Colonic mucosa (tissue), 4 donors: ENCODE measurements around the gene SPEN. TPM values are rescaled to one million over a fixed set of nuclear protein-coding genes. Genes with fewer than 3 reads are reported as not detected.

Experiments
- DNase-seq: peaks from one replicate; pipeline ENCODE4 v3.0.0-alpha.2; 2020
- H3K27ac ChIP-seq: fragments of 200-600 bp; one replicate; pipeline ENCODE4 v1.8.0; 2021
- H3K27me3 ChIP-seq: fragments of 200-600 bp; one replicate; pipeline ENCODE4 v1.8.0; 2021
- H3K36me3 ChIP-seq: fragments of 200-600 bp; one replicate; pipeline ENCODE4 v1.8.0; 2021
- H3K4me1 ChIP-seq: fragments of 200-600 bp; one replicate; pipeline ENCODE4 v1.8.0; 2021; ENCODE audit warnings: mild to moderate bottlenecking
- H3K4me3 ChIP-seq: fragments of 200-600 bp; one replicate; pipeline ENCODE4 v1.8.0; 2021
- H3K9ac ChIP-seq, 2 donors: one replicate each; pipeline ENCODE4 v1.7.0; 2013; ENCODE audit warnings: control low read depth in 2 of 2, low read depth in 2 of 2, low read length in 2 of 2
- H3K9me3 ChIP-seq: fragments of 200-600 bp; one replicate; pipeline ENCODE4 v1.8.0; 2021
- intact Hi-C: fragments of 100-400 bp; cut with DNase I; formaldehyde crosslinking; loops from one replicate; pipeline ENCODE4 v1.14.1; 2022
- total RNA-seq, 2 donors: library from RNA; stranded (reverse); fragmentation: NEBNext Ultra II Directional in 1 of 2; extraction: Animal tissue kit (Norgen Biotek cat#: 25700) in 1 of 2; gene quantifications; one replicate each; pipeline ENCODE4 v1.2.1, GENCODE V29; 2021
- TF ChIP-seq, protein P1 (sequence below): fragments of 200-600 bp; IDR thresholded peaks from one replicate; pipeline ENCODE4 v1.8.0; 2022; ENCODE audit warnings: antibody characterized with exemption, mild to moderate bottlenecking
- donor health status: healthy.
- donor health status: DM: no; HTN: no; CAD: no.
- donor health status: DM: no; HTN: no; CAD: no.

The SPEN gene
- total RNA-seq, 2 donors from 2014 or later, result 40.9 to 42.5 TPM

DNA sequence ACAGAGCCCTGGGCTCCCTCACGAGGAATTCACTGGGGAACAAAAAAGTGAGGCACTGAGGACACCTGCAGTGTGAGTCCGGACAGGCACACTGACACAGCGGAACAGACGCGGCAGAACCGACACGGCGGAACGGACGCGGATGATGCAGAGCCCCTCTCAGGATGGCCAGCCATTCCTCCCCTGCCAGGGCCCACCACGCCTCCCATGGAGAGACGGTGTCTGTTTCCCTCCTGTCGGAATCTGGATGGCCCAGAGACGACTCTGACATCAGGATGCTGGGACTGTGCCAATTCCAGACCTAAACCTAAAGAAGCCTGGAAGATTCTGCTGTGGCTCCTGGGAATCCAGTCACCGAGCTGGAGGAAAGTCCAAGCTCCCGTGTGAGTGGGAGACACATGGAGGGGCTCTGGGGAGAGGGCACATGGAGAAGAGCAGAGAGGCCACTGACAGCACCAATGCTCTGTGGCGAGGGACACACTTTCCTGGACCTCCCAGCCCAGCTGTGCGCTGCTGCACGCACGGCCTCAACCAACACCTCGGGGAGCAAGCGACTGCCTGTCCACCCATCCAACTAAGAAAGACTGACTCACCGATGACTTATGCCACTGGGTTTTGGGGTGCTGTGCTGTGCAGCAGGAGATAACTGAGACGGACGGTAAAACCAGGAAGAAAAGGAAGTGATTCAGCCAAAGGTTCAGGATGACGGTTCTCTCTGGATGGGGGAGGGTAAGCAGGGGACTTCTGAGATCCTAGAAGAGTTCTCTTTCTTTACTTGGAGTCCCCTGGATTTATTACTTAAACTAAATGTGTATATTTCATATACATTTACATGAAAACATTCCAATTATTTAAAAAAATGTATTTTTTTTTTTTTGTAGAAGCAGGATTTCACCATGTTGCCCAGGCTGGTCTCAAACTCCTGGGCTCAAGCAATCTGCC is 105.1 kb downstream of the SPEN start:
- no peak for DNase-seq
- H3K9me3 ChIP-seq, result no peaks in the 10 kb centered on the region
- H3K27me3 ChIP-seq, result no peaks in the 10 kb centered on the region
- no peak overlapping the region for H3K9ac ChIP-seq
- H3K27ac ChIP-seq, result no peak overlapping the region
- intact Hi-C loops, result no loop called here
- no peak overlapping the region for H3K4me3 ChIP-seq
- H3K4me1 ChIP-seq, result peaks cover 7% of the 10 kb centered on the region
- TF ChIP-seq, protein P1, sequence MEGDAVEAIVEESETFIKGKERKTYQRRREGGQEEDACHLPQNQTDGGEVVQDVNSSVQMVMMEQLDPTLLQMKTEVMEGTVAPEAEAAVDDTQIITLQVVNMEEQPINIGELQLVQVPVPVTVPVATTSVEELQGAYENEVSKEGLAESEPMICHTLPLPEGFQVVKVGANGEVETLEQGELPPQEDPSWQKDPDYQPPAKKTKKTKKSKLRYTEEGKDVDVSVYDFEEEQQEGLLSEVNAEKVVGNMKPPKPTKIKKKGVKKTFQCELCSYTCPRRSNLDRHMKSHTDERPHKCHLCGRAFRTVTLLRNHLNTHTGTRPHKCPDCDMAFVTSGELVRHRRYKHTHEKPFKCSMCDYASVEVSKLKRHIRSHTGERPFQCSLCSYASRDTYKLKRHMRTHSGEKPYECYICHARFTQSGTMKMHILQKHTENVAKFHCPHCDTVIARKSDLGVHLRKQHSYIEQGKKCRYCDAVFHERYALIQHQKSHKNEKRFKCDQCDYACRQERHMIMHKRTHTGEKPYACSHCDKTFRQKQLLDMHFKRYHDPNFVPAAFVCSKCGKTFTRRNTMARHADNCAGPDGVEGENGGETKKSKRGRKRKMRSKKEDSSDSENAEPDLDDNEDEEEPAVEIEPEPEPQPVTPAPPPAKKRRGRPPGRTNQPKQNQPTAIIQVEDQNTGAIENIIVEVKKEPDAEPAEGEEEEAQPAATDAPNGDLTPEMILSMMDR, result no peak
- no peaks in the 10 kb centered on the region for H3K36me3 ChIP-seq

DNA sequence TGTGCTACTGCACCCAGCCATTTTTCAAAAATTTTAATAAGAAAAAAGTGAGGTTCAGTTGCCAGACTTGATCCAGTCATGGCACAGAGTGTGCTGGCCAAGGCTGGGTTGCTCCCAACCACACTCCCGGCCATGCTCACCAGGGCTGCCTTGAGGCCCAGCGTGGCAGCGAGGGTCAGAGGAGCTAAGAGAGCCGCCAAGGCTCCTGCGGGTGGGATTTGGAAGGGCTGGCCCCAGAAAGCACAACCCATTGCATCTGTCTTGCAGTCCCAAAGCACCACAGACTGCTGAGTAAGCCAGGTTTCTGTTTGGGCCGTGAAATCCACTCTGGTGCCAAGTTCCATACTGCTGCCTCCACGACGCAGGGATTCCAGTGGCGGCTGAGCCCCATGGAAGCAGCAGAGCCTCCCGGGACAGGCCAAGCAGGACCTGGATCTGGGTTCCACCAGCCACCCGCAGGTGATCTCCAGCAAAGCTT is 105.8 kb downstream of the SPEN start:
- Histone ChIP-seq H3K4me1 (peaks cover 7% of the 10 kb centered on the region), H3K36me3 (no peaks in the 10 kb centered on the region), H3K27ac (no peak overlapping the region), H3K4me3 (no peak overlapping the region), H3K9ac (no peak overlapping the region), H3K27me3 (no peaks in the 10 kb centered on the region), H3K9me3 (no peaks in the 10 kb centered on the region)
- TF ChIP-seq, protein P1, result no peak
- DNase-seq, result no peak
- intact Hi-C loops, result no loop called here

DNA sequence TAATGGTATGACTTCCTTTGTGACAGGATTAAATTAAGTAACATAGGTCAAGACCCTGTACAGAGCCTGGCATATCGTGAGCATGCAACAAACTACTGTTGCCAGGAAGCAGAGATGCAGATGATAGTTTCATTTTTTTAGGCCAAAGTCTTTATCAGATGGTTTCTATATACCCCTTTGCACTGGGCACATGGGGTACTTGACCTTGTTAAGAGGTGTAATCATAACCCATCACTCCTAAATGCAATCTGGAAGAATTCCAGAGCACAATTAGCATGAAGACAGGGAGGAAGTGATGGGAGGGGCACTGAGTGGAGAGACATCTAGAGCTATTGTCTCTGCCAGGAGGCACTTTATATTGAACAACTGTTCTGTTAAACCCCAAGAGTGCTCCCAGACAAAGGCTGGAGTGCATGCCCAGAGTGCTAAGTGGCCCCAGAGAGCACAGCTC is 106.3 kb downstream of the SPEN start:
- Histone ChIP-seq H3K36me3 (no peaks in the 10 kb centered on the region), H3K4me3 (no peak overlapping the region), H3K4me1 (peaks cover 7% of the 10 kb centered on the region), H3K9me3 (no peaks in the 10 kb centered on the region), H3K27ac (no peak overlapping the region), H3K9ac (no peak overlapping the region), H3K27me3 (no peaks in the 10 kb centered on the region)
- no peak for DNase-seq
- TF ChIP-seq, protein P1, result no peak
- intact Hi-C loops, result no loop called here

DNA sequence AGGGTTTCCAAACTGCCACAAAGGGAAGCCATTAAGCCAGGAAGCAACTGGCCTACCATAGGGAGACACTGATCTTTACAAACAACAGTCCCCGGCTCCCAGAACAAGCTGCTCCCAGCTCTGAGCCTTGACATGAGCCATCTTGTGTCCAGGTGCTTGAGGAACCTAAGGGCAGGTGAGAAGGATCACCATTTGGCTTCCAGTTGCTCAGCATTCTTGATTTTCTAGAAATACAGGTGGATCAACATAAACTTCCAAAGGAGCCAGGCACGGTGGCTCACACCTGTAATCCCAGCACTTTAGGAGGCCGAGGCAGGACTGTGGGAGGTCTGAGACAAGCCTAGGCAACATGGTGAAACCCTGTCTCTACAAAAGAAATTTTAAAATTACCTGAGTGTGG is 106.8 kb downstream of the SPEN start:
- H3K4me3 ChIP-seq, result no peak overlapping the region
- H3K9me3 ChIP-seq, result no peaks in the 10 kb centered on the region
- no peak overlapping the region for H3K9ac ChIP-seq
- no peaks in the 10 kb centered on the region for H3K36me3 ChIP-seq
- intact Hi-C loops, result no loop called here
- no peak for DNase-seq
- H3K27me3 ChIP-seq, result no peaks in the 10 kb centered on the region
- TF ChIP-seq, protein P1, result no peak
- peaks cover 7% of the 10 kb centered on the region for H3K4me1 ChIP-seq
- H3K27ac ChIP-seq, result no peak overlapping the region

DNA sequence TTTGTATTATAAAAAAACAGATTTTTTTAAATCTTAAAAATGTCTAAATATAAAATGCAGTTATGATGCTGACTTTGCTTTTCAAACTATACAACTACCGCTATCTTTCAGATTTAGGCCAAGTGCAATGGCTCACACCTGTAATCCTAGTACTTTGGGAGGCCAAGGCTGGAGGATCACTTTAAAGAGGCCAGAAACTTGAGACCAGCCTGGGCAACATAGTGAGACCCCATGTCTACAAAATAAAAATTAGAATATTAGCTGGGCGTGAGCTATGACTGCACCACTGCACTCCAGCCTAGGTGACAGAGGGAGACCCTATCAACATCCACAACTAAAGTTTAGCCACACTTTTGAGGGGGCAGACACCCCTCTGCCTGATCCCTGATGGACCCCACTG is 108.0 kb downstream of the SPEN start:
- no peak overlapping the region for H3K9ac ChIP-seq
- intact Hi-C loops, result no loop called here
- no peaks in the 10 kb centered on the region for H3K36me3 ChIP-seq
- TF ChIP-seq, protein P1, result no peak
- H3K9me3 ChIP-seq, result no peaks in the 10 kb centered on the region
- H3K27ac ChIP-seq, result no peak overlapping the region
- H3K27me3 ChIP-seq, result no peaks in the 10 kb centered on the region
- no peaks in the 10 kb centered on the region for H3K4me1 ChIP-seq
- no peak overlapping the region for H3K4me3 ChIP-seq
- no peak for DNase-seq
